ENCODE results near the gene RABGAP1L. TPM values are rescaled to one million over a fixed set of nuclear protein-coding genes. Genes with fewer than 3 reads are reported as not detected.

RABGAP1L gene
- polyA plus RNA-seq, 3 donors, result 35.2 to 75.3 (median 63.3) TPM

GRCh38 chr1:174519844-174520243, 360.5 kb downstream of the RABGAP1L start:
- no peak for DNase-seq
- Mint-ChIP-seq H3K4me1 (no peaks in the 10 kb centered on the region), H3K4me3 (no peak overlapping the region), H3K36me3 (no peaks in the 10 kb centered on the region), H3K27ac (no peak overlapping the region), H3K27me3 (ENCODE audit: low read depth in 3 of 3) (peaks cover 0 to 2% (median 2%) of the 10 kb centered on the region in 3 donors), H3K9me3 (peaks cover 6 to 14% (median 8%) of the 10 kb centered on the region in 7 donors)
- no peak overlapping the region for H3K27ac ChIP-seq (ENCODE audit: low read depth in 1 of 2, low read length in 2 of 2)
- no peaks in the 10 kb centered on the region for H3K27me3 ChIP-seq (ENCODE audit: control insufficient read depth in 2 of 2, insufficient read depth in 2 of 2, low read length in 2 of 2)
- no peaks in the 10 kb centered on the region for H3K79me2 ChIP-seq (ENCODE audit: insufficient read depth, low read length)
- peaks cover 0 to 5% of the 10 kb centered on the region in 2 donors for H3K9me3 ChIP-seq (replicated peaks in 1 of 2; ENCODE audit: control insufficient read depth in 1 of 2, insufficient read depth in 1 of 2, low read length in 2 of 2)
- H4K20me1 ChIP-seq (ENCODE audit: insufficient read depth, low read length), result no peaks in the 10 kb centered on the region
- no peaks in the 10 kb centered on the region for H3K4me1 ChIP-seq (ENCODE audit: control insufficient read depth in 1 of 2, insufficient read depth in 2 of 2, low read length in 2 of 2)
- intact Hi-C loops (cut with micrococcal nuclease), result no loop called here
- H3K4me3 ChIP-seq (replicated peaks in 1 of 3; ENCODE audit: low read depth in 2 of 3, low read length in 3 of 3), result no peak overlapping the region
- WGBS (ENCODE audit: insufficient coverage), result 80% methylated on average over 1 of the region's 2 CpGs
- no peaks in the 10 kb centered on the region for H3K36me3 ChIP-seq (replicated peaks in 1 of 2; ENCODE audit: control insufficient read depth in 1 of 2, insufficient read depth in 2 of 2, low read length in 2 of 2)
- no peak overlapping the region for H2AFZ ChIP-seq (ENCODE audit: insufficient read depth, low read depth, low read length, poor library complexity, severe bottlenecking)
- H3K4me2 ChIP-seq (replicated peaks; ENCODE audit: extremely low read depth, low read length, poor library complexity, severe bottlenecking), result no peak overlapping the region
- TF ChIP-seq, protein P1, sequence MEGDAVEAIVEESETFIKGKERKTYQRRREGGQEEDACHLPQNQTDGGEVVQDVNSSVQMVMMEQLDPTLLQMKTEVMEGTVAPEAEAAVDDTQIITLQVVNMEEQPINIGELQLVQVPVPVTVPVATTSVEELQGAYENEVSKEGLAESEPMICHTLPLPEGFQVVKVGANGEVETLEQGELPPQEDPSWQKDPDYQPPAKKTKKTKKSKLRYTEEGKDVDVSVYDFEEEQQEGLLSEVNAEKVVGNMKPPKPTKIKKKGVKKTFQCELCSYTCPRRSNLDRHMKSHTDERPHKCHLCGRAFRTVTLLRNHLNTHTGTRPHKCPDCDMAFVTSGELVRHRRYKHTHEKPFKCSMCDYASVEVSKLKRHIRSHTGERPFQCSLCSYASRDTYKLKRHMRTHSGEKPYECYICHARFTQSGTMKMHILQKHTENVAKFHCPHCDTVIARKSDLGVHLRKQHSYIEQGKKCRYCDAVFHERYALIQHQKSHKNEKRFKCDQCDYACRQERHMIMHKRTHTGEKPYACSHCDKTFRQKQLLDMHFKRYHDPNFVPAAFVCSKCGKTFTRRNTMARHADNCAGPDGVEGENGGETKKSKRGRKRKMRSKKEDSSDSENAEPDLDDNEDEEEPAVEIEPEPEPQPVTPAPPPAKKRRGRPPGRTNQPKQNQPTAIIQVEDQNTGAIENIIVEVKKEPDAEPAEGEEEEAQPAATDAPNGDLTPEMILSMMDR (IDR thresholded peaks at IDR 0.05), result no peak
- no peak overlapping the region for H3K9ac ChIP-seq (ENCODE audit: insufficient read depth, low read length, poor library complexity, severe bottlenecking)

- H3K4me2 ChIP-seq (replicated peaks; ENCODE audit: extremely low read depth, low read length, poor library complexity, severe bottlenecking), result no peak overlapping the region
- no peak overlapping the region for H3K4me3 ChIP-seq (replicated peaks in 1 of 3; ENCODE audit: low read depth in 2 of 3, low read length in 3 of 3)
- TF ChIP-seq, protein P1 (IDR thresholded peaks at IDR 0.05), result no peak
- DNase-seq, result no peak
- H3K4me3 Mint-ChIP-seq, result no peak overlapping the region
- no peak overlapping the region for H3K9ac ChIP-seq (ENCODE audit: insufficient read depth, low read length, poor library complexity, severe bottlenecking)
- peaks cover 30 to 33% of the 10 kb centered on the region in 2 donors for H3K9me3 ChIP-seq (replicated peaks in 1 of 2; ENCODE audit: control insufficient read depth in 1 of 2, insufficient read depth in 1 of 2, low read length in 2 of 2)
- H3K27me3 ChIP-seq (ENCODE audit: control insufficient read depth in 2 of 2, insufficient read depth in 2 of 2, low read length in 2 of 2), result no peaks in the 10 kb centered on the region
- intact Hi-C loops (cut with micrococcal nuclease), result no loop called here
- H3K4me1 Mint-ChIP-seq, result no peaks in the 10 kb centered on the region
- no peaks in the 10 kb centered on the region for H3K79me2 ChIP-seq (ENCODE audit: insufficient read depth, low read length)
- no peaks in the 10 kb centered on the region for H3K4me1 ChIP-seq (ENCODE audit: control insufficient read depth in 1 of 2, insufficient read depth in 2 of 2, low read length in 2 of 2)
- no peak overlapping the region for H3K27ac Mint-ChIP-seq
- H3K36me3 Mint-ChIP-seq, result peaks cover 0 to 10% of the 10 kb centered on the region in 2 donors
- no peak overlapping the region for H3K27ac ChIP-seq (ENCODE audit: low read depth in 1 of 2, low read length in 2 of 2)
- H3K9me3 Mint-ChIP-seq, result peaks cover 19 to 36% (median 30%) of the 10 kb centered on the region in 7 donors
- WGBS (ENCODE audit: insufficient coverage), result 100% methylated on average over 1 of the region's 1 CpG
- no peaks in the 10 kb centered on the region for H3K36me3 ChIP-seq (replicated peaks in 1 of 2; ENCODE audit: control insufficient read depth in 1 of 2, insufficient read depth in 2 of 2, low read length in 2 of 2)
- no peaks in the 10 kb centered on the region for H4K20me1 ChIP-seq (ENCODE audit: insufficient read depth, low read length)
- no peak overlapping the region for H2AFZ ChIP-seq (ENCODE audit: insufficient read depth, low read depth, low read length, poor library complexity, severe bottlenecking)
- peaks cover 0 to 2% (median 0%) of the 10 kb centered on the region in 3 donors for H3K27me3 Mint-ChIP-seq (ENCODE audit: low read depth in 3 of 3)
Observed at GRCh38 chr1:174531751-174532150, 372.4 kb downstream of the RABGAP1L start.

Data from CD14-positive monocyte (primary cell).